Kidney capillary endothelial cell (primary cell): ENCODE measurements around the gene ID1.
A peak's percentile ranks its signal among the peaks of the same experiment; 100 is the strongest.
"Not testable (repeated sequence)": the region's sequence is repeated elsewhere in the genome, so short reads cannot be mapped to it uniquely, and the experiment has no call there.

Experiments used
- DNase-seq: peaks from one replicate; pipeline ENCODE4 v3.0.0-alpha.2; 2018; ENCODE audit warnings: low spot score

Gene ID1

GRCh38 chr20:31602431-31602778 lies 2.7 kb upstream of the ID1 start:
- DNase-seq: no peak

DNA sequence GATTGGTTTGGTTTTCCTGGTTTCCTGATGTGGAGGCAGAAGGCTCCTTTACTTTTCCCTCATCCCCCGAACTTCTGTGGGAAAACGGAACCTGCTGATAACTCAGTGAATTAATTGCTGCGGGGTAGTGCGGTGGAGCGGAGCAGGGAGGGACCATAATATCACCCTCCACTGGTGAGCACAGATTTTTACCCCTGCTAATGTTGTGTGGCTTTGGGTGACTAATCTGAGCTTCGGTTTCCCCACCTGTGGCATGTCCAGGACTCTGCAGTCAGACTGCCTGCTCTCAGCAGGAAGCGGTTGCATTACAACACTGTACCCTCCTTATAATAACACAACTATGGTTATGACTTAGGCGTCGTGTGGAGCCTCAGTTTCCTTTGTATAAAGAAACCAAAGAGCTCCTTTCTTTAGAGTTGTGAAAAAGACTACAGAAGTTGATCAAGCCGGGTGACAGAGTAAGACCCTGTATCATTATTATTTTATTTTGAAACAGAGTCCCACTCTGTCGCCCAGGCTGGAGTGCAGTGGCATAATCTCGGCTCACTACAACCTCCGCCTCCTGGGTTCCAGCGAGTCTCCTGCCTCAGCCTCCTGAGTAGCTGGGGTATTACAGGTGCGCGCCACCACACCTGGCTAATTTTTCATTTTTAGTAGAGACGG lies 2.2 kb upstream of the ID1 start:
- peak; percentile 48 for DNase-seq

- DNase-seq: peak; percentile 95
Measured at GRCh38 chr20:31603822-31604566, 1.1 kb upstream of the ID1 start.

DNA sequence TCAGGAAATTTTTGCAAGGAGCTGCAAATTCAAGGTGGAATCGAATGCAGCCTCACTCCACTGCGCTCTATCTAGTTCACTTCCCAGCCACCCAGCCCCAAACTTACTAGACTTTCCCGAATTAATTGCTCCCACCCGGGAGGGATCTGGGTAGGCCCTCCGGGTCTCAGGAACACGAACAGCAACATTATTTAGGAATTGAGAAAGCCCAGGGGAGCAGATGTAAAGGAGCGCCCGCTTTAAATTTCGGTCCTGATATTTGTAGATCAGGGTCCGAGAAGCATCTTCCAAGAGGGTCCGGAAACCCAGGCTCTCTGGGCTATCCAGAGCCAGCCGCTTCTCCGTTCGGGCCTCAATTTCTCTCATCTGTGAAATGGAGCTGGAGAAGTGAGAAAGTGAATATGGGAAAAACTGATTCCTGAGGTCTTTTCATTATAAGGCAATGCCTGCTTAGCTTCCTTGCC lies 490 bp upstream of the ID1 start:
- DNase-seq: peak; percentile 51

DNA sequence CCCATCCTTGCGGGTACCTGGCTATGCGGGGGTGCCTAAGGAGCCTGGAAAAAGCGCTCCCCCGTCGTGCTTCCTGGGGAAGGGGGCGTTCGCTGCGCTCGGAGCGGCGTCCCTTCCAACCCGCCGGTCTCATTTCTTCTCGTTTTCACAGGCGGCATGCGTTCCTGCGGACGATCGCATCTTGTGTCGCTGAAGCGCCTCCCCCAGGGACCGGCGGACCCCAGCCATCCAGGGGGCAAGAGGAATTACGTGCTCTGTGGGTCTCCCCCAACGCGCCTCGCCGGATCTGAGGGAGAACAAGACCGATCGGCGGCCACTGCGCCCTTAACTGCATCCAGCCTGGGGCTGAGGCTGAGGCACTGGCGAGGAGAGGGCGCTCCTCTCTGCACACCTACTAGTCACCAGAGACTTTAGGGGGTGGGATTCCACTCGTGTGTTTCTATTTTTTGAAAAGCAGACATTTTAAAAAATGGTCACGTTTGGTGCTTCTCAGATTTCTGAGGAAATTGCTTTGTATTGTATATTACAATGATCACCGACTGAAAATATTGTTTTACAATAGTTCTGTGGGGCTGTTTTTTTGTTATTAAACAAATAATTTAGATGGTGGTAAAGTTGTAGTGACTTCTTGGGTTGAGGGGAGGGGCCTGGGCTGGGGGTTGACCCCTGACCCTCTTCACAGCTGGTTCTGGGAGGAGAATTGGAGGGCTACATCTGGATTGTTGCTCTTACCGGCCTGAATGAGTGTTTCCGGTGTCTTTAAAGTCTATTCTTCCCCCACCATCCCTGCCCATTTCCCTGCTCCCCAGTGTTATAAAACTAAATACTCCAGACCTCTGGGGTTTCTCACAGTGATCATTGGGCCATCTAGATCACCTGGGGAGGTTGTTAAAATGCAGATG lies 1.1 kb downstream of the ID1 start:
- no peak for DNase-seq

DNA sequence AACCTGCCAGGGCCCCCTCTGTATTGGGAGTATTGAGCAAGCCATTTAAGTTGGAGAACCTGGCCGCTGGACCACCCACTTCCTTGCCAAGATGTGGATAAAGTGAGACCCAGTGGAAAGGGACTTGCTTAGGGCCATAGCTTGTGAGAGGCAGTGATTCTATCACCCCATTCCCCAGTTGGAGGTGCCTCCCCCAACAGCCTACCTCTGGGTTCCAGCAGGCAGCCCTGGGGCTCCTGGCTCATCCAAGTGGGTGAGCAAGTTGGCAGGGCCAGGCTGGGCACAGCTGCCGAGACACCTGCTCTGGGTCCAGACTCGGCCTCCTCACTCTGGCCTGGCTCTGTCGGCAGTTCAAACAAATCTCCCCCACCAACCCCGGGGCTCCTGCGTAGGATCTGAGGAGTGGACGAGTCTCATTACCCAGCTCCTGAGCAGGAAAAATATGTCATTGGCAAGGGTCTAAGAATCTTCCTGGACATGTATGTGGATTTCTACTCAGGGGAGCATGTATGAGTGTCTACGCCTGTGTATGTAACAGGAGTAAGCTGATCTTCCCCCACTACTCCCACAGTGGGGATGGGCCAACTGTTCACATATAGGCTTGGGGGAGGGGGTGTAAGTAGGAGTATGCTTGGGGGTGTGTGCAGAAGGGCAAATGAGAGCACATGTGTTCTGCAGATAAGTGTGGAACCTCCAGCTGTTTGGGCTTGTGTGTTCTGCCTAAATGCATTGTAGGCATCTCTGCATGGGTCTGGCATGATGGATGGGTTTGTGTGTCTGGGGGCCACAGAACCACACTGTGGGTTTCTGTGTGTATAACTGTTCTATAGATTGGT lies 1.9 kb downstream of the ID1 start:
- DNase-seq: peak; percentile 92

DNA sequence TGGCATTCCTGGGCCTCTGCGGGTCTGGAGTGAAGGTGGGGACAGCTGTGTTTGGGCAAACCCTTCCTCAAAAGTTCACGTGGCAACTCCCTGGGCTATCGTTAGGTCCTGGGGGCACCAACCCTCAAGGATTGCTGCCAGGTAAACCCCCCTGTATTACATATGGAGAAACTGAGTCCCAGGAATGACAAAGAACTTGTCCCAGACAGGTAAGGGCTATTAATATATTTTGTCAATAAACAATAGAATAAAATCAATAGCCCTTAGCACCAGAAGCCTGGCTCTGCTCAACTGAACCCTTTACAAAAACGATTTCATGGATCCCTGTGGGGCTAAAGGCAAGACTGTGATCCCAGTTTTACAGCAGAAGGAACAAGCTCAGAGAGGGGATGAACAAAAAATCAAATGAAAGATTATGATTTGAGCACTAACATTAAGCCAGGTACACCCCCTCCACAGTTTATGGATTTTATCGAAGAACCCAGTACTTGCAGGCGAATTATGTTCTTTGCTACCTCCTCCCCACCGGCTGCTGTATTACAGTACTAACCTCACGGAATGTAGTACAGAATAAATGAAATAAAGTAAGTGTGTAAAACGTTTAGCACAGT lies 2.7 kb downstream of the ID1 start:
- DNase-seq: no peak

DNA sequence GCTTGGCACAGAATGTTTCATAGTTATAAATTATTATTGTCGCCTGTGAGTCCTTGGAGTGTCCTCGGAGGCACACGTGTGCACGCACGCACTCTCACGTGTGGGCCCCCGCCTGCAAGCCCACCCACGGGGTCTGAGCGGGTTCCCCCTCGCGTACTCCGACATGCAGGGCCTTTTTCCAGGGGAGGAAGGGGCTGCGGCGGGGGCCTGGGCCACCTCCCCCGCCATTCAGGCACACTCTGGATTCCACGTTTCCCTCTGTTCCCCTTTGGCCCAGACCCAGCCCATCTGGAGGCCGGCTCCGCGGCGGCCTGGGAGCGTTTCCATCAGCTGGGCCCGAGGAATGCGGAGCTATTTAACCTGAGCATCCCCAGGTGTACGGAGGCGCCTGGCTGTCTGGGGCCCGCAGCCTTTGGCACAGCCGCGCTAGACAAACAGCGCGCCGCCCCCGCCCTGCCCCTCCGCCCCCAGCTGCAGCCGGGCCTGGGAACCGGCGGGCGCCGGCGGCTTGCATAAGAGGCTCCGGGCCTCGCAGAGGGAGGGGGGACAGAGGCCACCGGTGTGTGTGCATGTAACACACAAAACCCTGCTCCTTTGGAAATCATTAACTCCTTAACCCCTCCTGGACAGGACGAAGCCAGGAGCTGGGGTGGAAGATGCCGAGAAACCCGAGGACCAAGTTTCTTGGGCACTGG lies 3.3 kb downstream of the ID1 start:
- DNase-seq: peak; percentile 90

GRCh38 chr20:31612271-31612640 lies 7.2 kb downstream of the ID1 start:
- DNase-seq: not testable (repeated sequence)

- DNase-seq: no peak
Measured at GRCh38 chr20:31615416-31615815, 10.3 kb downstream of the ID1 start.

- DNase-seq: no peak
Measured at GRCh38 chr20:31617432-31618104, 12.5 kb downstream of the ID1 start.

DNA sequence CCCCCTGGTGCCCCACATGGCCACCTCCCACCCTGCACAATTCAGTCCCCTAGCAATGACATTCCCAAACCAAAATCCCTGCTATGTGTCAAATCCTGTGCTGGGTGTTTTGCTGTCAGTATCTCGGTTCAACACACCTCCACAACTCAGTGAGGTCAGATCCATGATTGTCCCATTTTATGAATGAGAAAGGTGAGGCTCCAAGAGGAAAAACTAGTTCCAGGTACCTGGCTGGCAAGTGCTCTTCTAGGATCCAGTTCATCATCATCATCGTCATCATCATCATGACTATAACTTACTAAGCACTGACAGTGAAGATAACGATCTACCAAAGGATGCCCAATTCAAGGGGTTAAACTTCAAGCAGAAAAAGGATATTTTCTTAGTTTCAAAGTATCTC lies 15.2 kb downstream of the ID1 start:
- no peak for DNase-seq

- DNase-seq: not testable (repeated sequence)
Measured at GRCh38 chr20:31623123-31623505, 18.0 kb downstream of the ID1 start.

DNA sequence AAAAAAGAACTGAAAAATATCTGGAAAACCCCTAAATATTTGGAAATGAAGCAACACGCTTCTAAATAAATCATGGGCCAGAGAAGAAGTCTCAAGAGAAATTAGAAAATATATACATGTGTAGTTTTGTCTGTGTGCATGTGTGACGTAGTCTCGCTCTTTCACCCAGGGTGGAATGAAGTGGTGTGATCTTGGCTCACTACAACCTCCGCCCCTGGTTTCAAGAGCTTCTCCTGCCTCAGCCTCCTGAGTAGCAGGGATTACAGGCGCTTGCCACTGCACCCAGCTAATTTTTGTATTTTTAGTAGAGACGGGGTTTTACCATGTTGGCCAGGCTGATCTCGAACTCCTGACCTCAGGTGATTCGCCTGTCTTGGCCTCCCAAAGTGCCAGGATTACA lies 21.4 kb downstream of the ID1 start:
- DNase-seq: not testable (repeated sequence)

DNA sequence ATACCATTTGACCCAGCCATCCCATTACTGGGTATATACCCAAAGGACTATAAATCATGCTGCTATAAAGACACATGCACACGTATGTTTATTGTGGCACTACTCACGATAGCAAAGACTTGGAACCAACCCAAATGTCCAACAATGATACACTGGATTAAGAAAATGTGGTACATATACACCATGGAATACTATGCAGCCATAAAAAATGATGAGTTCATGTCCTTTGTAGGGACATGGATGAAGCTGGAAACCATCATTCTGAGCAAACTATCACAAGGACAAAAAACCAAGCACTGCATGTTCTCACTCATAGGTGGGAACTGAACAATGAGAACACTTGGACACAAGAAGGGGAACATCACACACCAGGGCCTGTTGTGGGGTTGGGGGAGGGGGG lies 23.0 kb downstream of the ID1 start:
- DNase-seq: not testable (repeated sequence)

DNA sequence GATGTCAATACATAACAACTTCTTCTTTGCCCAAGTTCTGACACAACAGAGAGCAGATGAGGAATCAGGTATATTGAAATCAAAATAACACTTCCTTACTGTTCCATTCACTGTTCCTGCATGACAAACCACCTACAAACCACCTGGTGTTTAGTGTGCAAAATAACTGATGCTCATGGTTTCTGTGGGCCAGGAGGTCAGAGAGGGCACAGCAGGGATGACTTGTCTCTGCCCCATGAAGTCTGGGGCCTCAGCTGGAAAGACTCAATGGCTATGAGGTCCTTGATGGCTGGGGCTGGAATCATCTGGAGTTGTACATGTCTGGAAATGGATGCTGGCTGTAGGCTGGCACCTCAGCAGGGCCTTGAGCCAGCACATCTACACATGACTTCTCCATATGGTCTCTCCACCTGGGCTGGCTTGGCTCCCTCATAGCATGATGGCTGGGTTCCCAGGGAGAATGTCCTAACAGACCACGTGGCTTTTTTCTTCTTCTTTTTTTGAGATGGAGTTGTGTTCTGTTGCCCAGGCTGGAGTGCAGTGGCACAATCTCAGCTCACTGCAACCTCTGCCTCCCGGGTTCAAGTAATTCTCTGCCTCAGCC lies 25.2 kb downstream of the ID1 start:
- DNase-seq: no peak

- DNase-seq: no peak
Measured at GRCh38 chr20:31632548-31633338, 27.7 kb downstream of the ID1 start.

DNA sequence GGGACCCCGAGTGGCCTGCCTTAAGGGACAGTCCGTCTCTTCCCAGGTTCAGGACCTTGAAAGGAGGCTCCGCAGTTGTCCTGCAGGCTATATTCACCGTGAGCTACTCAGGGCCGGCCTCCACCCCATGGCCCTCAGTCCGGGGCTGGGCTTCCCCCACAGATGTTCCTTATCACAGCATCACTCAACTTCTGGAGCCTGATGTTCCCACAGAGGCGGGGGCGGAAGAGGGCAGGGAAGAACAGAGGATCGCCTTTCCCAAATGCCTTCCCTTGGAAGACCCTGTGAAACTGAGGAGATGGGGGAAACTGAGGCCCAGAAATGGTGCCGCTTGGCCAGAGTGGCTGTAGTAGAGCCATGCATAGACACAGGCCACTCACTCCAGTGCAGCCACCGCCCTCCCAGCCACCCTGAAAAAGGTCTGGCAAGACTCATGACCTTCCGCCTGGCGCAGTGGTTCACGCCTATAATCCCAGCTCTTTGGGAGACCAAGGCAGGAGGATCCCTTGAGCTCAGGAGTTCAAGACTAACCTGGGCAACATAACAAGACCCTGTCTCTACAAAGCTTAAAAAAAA lies 28.3 kb downstream of the ID1 start:
- DNase-seq: no peak

- DNase-seq: no peak
Measured at GRCh38 chr20:31637660-31638059, 32.6 kb downstream of the ID1 start, which contains the start of gene COX4I2. COX4I2 (plus strand) TSS chr20:31637912; CDS start chr20:31639018, 1,106 bp downstream.
